NCI-H1436 treated with DMSO at 0.1 percent for 48 hours (cell line): ENCODE data around the gene SH3BP5.

Experiments
- DNase-seq: peaks from one replicate; lab custom pipeline; 2025; lab: John Stamatoyannopoulos, UW

The SH3BP5 gene

DNA sequence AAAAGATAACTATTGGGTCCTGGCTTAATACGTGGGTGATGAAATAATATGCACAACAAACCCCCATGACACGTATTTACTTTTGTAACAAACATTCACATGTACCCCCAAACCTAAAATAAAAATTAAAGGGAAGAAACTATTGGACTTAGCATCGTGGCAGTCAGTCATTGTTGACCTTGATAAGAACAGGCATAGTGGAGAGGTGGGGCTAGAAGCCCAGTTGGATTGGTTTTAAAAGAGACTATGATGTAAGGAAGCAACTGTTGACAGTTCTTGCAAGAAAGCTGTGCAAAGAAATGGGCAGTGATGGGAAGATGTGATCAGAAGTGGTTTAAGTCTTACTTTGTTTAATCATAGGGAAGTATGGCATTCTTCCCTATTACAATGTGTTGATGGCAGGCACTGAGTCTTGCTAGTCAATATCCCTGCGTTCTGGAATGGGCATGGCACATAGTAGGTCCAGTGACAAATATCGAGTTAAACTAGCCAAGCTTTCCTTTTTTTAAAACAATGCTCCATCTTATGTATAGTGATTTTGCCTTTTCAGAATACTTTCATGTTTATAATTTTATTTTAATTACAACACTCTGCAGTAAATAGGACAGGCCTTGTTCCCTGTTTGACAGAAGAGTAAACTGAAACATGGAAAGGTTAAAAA is 88.4 kb downstream of the SH3BP5 start:
- DNase-seq, result no peak

DNA sequence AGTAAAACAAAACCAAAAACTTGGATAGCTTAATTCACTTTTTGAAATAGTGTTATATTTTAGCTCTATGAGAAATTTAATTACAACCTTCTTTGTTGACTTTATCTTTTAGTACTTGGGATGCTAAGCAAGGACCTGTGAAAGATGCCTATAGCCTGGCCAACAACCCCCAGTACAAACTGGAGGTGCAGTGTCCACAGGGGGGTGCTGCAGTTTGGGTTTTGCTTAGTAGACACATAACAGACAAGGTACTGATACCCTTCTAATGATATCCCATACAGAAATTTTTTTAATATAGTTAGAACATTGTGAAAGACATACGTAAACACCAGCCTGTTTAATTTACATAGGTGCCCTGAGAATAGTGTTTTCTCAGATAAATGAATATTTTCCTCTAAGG is 91.0 kb downstream of the SH3BP5 start:
- DNase-seq, result no peak

DNA sequence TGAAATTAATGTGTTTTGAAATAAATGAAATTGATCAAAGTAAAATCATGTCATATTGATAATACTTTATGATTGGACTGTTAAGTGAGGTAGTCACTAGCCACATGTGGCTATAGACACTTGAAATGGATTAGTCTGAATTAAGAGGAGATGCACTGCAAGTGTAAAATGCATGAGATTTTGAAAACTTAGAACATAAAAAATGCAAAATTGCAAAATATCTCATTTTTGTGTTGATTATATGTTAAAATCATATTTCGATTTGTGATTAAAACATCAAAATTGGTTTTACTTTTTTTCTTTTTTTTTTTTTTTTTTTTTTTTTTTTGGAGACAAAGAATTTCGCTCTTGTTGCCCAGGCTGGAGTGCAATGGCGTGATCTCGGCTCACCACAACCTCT is 103.1 kb downstream of the SH3BP5 start:
- DNase-seq, result no peak

DNA sequence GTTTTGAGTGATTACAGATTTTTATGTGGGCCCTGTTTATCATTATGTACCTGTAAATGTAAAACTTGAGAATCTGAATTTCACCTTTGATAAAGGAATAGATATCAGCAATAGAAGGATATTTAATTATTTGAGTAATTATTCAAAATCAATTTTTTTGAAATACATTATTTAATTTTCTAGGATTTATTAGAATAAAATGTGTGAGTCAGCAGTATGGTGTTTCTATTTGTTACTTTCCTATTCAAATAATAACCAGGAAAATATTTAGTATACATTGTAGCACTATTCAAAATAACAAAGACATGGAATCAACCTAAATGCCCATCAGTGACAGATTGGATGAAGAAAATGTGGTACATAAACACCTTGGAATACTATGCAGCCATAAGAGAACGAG is 104.2 kb downstream of the SH3BP5 start:
- DNase-seq, result no peak

DNA sequence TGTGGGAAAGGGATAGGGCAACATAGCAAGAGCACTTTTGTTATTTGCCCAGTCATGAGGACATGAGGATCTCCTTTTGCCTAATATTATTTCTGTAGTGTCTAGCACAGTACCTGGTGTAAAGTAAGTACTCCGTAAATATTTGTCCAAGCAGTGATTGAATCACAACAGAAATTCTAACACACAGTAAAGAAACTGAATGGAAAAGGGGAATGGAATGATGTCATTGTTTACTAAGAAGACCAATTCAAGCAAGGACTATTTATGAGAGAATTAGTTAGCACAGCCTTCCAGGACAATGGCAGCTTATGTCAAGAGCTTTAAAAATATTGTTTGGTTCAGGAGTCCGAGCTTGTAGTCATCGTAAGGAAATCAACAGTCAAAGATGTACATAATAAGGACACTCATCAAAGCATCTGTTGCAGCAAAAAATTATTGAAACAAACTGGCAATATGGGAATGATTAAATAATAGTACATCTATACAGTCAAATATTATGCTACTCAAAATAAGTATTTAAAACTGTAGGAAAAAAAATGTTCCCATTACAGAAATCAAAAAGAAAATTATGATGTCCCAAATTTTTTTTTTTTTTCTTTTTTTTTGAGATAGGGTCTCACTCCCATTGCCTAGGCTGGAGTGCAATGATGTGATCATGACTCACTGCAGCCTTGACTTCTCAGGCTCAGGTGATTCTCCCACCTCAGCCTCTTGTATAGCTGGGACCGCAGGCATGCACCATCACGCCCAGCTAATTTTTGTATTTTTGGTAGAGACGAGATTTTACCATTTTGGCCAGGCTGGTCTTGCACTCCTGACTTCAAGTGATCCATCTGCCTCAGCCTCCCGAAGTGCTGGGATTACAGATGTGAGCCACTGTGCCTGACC is 108.5 kb downstream of the SH3BP5 start:
- no peak for DNase-seq

DNA sequence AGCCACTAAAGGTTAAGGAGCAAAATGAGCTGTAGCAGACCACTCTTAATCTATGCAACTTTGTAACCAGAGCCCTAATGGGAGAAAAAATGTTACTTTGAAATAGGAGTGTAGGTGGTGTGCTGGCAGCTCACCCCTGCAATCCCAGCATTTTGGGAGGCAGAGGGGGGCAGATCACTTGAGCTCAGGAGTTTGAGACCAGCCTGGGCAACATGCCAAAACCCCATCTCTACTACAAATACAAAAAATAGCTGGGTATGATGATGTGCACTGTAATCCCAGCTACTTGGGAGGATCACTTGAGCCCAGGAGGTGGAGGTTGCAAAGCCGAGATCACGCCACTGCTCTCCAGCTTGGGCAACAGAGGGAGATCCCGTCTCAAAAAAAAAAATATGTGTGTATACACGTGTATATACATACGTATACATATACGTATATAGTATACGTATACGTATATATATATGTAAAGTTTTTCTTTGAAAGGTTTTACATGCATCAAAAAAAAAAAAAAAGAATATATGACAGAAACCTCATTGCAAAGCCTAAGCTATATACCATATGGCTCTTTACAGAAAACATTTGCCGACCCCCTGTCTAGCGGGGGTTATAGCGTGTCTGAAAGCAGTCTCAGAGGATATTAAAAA is 110.7 kb downstream of the SH3BP5 start:
- no peak for DNase-seq

DNA sequence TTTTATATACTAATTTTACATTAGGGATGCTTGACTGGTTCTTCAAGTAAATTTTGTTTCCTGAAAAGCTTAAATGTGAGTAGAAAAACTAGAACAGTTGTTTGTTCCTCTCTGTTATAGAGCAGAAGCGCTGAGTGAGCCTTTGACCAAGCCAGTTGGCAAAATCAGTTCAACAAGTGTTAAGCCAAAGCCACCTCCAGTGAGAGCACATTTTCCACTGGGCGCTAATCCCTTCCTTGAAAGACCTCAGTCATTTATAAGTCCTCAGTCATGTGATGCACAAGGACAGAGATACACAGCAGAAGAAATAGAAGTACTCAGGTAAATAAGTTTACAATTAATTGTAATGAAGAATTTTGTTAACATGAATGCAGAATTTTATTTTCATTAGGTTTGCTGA is 111.7 kb downstream of the SH3BP5 start:
- DNase-seq, result no peak

DNA sequence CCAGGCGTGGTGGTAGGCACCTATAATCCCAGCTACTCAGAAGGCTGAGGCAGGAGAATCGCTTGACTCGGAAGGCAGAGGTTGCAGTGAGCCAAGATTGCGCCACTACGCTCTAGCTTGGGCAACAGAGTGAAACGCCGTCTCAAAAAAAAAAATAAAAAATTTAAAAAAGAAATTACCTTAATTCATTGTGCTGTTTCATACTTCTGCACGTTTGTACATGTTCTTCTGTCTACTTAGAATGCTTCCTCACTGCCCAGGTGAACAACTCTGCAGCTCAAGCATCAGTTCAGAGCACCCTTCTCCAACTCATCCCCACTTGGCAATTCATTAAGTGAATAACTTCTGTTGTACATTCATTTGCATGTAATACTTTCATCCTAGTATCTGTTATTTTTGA is 112.3 kb downstream of the SH3BP5 start:
- DNase-seq, result no peak

DNA sequence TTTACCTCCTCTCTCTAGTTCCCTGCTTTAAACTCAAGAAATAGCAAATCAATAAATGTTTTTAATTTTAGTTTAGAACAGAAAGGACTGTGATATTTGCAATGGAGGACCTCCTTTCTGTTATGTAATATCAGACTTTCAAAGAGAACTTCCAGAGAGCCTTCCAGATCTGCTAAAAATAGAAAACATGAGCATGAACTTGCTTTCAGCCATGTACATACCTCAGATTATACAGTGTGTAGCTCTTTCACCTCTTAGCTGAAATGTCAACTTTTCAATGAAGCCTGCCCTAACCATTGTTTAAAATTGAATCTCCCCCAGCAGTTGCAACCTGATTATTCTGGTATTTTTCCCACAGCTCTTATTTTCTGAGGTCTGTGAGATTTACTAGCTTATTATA is 113.7 kb downstream of the SH3BP5 start:
- no peak for DNase-seq

DNA sequence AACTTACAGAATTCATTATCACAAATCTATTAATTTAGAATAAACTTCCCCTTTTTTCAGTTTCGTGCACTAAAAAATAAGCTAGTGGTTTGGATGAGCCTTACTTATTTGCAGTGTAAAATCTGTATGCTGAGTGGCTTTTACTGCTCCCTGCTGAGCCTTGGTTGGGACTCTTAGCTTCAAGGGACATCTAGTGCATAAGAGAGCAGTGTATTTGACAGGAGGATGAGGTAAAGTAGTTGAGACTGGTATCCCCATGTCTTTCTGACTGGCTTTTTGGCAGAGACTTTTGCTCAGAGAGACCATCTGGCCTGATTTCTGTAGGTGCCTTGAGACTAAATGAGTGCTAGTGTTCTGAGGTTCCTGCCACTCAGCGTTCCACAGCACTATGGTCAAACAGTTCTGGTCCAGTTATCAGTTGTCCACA is 114.5 kb downstream of the SH3BP5 start:
- DNase-seq, result no peak

DNA sequence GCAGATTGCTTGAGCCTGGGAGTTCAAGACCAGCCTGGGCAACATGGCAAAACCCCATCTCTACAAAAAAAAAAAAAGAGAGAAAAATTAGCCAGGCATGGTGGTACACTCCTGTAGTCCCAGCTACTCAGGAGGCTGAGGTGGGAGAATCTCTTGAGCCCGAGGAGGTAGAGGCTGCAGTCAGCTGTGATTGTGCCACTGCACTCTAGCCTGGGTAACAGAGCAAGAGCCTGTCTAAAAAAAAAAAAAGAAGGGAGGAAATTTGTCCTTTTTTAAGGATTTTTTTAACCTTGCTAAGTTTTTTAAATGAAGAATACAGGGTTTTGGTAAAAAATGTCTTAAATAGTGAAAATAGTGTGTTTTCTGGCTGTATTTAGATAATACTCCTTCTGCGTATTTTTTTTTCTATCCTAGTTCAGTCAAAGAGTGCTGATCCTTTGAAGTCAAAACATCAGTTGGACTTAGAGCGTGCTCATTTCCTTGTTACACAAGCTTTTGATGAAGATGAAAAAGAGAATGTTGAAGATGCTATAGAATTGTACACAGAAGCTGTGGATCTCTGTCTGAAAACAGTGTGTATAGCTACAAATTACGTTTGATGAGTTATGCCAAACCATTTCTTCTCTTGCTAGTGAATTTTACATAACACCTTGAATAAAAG is 115.2 kb downstream of the SH3BP5 start:
- no peak for DNase-seq

DNA sequence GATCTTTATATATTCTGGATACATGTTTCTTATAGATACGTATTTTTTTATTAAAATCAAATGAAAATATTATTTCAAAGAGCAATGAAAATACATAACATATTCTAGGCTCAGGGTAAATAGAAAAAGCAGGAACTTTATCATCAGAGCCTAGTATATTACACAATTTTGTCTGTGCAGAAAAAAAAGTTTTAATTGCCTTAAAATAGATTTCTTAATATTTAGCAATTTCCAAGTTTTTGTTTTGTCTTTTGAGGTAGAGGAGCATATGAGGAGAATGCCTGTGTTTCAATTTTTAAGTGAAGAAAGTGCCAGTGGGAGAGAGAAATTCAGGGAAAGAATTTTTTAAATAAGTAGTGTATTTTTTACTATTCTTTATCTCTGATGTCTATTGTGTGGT is 115.9 kb downstream of the SH3BP5 start:
- no peak for DNase-seq

DNA sequence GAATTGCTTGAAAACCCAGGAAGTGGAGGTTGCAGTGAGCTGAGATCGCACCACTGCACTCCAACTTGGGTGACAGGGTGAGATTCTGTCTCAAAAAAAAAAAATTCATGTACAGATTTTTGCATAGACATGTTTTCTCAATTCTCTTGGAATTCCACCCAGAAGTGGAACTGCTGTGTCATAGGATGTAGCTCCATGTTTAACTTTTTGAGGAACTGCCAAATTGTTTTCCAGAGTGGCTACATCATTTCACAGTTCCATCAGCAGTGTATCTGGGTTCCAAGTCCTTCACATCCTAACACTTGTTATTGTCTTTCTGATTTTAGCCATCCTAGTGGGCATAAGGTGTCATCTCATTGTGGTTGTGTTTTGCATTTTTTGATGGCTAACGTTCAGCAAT is 116.4 kb downstream of the SH3BP5 start:
- DNase-seq, result no peak

DNA sequence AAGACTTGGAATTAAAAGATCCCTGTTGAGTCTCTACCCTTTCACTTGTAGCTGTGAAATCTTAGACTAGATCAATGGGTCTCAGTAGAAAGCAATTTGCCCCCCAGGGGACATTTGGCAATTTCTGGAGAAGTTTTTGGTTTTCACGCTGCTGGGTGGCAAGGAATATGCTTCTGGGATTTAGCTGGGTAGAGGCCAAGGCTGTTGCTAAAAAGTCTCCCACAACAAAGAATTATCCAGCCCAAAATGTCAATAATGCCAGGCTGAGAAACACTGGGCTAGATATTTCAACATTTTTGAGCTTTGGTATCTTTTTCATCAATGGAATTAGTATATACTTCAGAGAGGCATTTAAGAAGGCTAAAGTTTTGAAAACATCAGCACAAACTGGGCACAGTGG is 117.6 kb downstream of the SH3BP5 start:
- DNase-seq, result no peak

DNA sequence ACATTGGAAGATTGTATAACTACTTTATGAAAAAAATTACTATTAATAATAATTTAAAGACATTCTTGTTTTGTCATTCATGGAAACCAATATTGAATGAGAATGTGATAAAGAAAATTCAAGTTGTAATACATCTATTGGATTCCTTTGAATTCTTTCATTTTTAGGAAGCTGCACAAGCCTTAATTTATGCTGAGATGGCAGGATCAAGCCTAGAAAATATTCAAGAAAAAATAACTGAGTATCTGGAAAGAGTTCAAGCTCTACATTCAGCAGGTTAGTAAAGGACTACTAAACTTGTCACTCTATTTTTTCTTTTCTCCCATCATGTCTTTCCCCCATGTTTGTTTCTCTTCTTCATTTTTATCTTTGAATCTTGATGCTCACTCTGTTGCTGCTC is 120.4 kb downstream of the SH3BP5 start:
- DNase-seq, result no peak

DNA sequence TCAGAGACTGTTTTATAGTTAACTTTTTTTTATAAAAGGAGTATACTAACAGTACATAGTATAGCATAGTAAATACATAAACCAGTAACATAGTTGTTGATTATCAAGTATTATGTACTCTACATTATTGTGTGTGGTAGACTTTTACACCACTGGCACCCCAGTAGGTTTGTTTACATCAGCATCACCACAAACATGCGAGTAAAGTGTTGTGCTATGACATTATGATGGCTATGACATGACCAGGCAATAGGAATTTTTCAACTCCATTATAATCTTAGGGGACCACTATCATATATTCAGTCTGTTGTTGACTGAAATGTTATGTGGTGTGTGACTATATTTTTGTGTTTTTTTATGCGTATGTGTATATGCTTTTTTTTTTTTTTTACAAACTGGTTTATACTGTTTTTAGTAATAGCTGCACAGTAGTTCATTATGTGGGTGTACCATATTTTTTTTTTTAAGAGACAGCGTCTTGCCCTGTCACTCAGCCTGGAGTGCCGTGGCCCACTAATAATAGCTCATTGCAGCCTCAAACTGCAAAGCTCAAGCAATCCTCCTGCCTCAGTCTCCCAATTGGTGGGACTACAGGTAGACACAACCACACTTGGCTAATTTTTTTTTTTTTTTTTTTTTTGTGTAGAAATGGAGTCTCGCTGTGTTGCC is 124.4 kb downstream of the SH3BP5 start:
- no peak for DNase-seq

DNA sequence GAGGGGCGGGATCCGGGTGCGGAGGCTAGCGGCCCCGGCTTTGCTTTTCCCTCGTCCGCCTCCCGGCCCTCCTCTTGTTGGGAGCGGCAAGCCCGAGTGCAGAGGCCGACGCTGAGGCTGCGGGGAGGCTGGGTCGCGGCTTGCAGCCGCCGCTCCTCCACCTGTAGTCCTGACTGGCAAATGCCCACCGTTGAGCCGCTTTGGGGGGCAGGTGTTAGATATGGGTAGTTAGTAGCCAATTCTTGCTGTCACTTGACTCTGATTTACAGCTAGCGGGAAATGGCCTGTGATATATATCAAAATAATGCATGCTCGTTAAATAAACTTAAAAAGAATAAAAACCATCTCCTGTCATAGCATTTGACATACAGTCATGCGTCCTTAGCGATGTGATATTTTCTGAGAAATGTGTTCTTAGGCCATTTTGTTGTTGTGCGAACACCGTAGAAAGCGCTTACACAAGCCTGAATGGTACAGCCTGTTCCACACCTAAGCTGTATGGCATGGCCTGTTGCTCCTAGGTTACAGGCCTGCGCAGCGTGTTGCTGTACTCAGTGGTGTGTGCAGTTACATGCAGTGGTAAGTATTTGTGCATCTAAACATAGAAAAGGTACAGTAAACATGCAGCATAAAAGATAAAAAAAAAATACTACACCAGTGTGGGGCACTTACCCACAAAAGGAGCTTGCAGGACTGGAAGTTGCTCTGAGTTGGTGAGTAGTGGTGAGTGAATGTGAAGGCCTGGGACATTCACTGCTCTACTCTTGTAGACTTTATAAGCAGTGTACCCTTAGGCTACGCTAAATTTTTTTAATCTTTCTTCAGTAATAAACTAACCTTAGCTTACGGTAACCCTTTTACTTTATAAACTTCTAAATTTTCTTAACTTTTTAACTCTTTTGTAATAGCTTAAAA is 125.5 kb downstream of the SH3BP5 start:
- no peak for DNase-seq

DNA sequence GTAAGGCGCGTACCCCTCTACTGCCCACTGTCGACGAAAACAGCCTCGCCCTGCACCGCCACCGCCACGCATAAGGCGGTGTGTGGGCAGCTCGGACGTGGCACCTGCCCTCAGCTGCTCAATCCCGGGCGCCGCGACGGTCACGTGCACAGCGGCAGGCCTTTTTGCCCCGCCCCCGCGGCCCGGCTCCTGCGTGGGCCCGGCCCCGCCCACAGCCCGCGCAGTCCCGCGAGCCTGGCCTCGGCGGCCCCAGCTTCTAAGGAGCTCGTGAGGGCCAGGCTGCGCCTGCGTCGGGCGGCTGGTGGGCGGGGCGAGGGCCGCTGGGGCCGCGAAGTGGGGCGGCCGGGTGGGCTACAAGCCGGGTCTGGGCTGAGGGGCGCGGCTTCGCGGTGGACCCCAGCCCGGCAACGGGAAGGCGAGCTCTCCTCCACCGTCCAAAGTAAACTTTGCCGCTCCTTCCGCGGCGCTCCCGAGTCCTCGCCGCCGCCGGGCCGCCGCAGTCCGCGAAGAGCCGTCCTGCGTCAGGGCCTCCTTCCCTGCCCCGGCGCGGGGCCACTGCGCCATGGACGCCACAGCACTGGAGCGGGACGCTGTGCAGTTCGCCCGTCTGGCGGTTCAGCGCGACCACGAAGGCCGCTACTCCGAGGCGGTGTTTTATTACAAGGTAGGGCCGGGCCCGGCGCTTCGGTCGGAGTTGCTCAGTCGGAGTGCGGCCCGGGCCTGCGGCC is 126.3 kb downstream of the SH3BP5 start, which contains the start of gene CAPN7:
Gene CAPN7, plus strand, starts transcription at position 313 of the 728 bp plus-strand sequence. Its CDS starts 250 bp downstream, at position 563.
- no peak for DNase-seq

DNA sequence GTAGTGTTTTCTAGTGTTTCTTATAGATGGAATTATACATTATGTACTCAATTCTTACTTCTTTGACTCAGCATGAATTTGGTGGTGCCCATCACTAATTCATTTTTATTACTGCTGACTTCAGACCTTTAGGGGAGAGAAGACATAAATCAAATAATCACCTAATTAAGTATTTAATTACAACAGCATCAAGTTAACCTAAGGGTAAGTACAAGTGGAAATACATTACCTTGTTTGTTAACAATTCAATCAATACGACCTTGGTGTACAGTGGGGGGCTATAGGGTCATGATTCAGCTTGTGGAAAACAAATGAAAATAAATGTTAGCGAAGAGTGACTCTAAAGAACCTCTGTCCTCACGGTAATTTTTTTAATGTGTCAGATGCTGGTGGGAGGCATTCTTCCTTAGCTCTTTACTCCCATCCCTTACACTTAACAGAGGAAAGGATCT is 126.9 kb downstream of the SH3BP5 start:
- DNase-seq, result no peak
